AG04450 (cell line): ENCODE results near the gene THRB. TPM values are rescaled to one million over a fixed set of nuclear protein-coding genes. Genes with fewer than 3 reads are reported as not detected.
A peak's percentile ranks its signal among the peaks of the same experiment; 100 is the strongest.

ENCODE experiments used
- CTCF ChIA-PET: fragments of 300-600, 350-600 bp; formaldehyde crosslinking; extraction: SDS; loops from one replicate; lab custom pipeline; 2022; ENCODE audit warnings: antibody characterized with exemption, inconsistent platforms; lab: Charles Lee
- POLR2A ChIA-PET: fragments of 350-600 bp; formaldehyde crosslinking; extraction: SDS; loops from one replicate; lab custom pipeline; 2021; ENCODE audit warnings: antibody characterized with exemption, inconsistent platforms; lab: Yijun Ruan, JAX
- DNase-seq: peaks from one replicate; pipeline ENCODE4 v3.0.0-alpha.2; 2011; ENCODE audit warnings: low read depth, low spot score
- H3K27ac ChIP-seq: one replicate; pipeline ENCODE4 v1.5.1; 2012; ENCODE audit warnings: low read depth, low read length, control low read depth
- H3K27me3 ChIP-seq: one replicate; pipeline ENCODE4 v1.6.0; 2012; ENCODE audit warnings: low read length; ENCODE audit not compliant: control insufficient read depth, insufficient read depth
- H3K4me3 ChIP-seq: 2 replicates; pipeline ENCODE4 v1.5.1; 2011; ENCODE audit warnings: mild to moderate bottlenecking, low read depth, low read length, control low read depth
- H3K9me3 ChIP-seq: 2 replicates; pipeline ENCODE4 v1.5.1; 2012; ENCODE audit warnings: low read length; ENCODE audit not compliant: control insufficient read depth, insufficient read depth
- polyA plus RNA-seq: library from polyadenylated mRNA; depleted of rRNA; stranded (reverse); fragments of >200 nt; gene quantifications from 2 replicates; pipeline ENCODE4 v1.2.3, GENCODE V29; 2011
- TF ChIP-seq, protein P1 (sequence below): IDR thresholded peaks from 2 replicates; pipeline ENCODE4 v1.5.1; 2011; ENCODE audit warnings: low read depth, low read length, control low read depth, inconsistent platforms

The THRB gene
- polyA plus RNA-seq, 1 experiment = 0.02 TPM

DNA sequence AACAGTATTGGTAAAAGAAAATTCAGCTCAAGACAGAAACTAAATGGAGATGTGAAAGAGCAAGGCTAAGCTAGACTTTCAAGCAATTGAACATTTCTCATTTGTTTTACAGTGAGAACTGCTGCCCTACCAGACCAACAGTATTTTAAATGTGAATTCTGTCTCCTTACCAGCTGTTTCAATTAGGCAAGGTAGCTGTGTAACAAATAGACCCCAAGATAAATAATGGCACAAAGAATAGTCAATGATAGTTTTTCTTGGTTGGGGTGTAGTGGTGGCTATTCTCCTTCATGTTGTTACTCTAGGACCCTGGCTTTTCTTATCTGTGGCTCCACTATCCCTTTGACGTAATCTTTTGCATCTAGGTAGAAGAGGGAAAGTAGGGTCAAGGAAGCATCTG is 30.4 kb upstream of the THRB start:
- POLR2A ChIA-PET = no interaction called here
- Histone ChIP-seq H3K27ac (no peak overlapping the region), H3K4me3 (no peak overlapping the region), H3K27me3 (peaks cover 21% of the 10 kb centered on the region), H3K9me3 (no peaks in the 10 kb centered on the region)
- CTCF ChIA-PET = no interaction called here
- TF ChIP-seq, protein P1, sequence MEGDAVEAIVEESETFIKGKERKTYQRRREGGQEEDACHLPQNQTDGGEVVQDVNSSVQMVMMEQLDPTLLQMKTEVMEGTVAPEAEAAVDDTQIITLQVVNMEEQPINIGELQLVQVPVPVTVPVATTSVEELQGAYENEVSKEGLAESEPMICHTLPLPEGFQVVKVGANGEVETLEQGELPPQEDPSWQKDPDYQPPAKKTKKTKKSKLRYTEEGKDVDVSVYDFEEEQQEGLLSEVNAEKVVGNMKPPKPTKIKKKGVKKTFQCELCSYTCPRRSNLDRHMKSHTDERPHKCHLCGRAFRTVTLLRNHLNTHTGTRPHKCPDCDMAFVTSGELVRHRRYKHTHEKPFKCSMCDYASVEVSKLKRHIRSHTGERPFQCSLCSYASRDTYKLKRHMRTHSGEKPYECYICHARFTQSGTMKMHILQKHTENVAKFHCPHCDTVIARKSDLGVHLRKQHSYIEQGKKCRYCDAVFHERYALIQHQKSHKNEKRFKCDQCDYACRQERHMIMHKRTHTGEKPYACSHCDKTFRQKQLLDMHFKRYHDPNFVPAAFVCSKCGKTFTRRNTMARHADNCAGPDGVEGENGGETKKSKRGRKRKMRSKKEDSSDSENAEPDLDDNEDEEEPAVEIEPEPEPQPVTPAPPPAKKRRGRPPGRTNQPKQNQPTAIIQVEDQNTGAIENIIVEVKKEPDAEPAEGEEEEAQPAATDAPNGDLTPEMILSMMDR = no peak
- DNase-seq = no peak

DNA sequence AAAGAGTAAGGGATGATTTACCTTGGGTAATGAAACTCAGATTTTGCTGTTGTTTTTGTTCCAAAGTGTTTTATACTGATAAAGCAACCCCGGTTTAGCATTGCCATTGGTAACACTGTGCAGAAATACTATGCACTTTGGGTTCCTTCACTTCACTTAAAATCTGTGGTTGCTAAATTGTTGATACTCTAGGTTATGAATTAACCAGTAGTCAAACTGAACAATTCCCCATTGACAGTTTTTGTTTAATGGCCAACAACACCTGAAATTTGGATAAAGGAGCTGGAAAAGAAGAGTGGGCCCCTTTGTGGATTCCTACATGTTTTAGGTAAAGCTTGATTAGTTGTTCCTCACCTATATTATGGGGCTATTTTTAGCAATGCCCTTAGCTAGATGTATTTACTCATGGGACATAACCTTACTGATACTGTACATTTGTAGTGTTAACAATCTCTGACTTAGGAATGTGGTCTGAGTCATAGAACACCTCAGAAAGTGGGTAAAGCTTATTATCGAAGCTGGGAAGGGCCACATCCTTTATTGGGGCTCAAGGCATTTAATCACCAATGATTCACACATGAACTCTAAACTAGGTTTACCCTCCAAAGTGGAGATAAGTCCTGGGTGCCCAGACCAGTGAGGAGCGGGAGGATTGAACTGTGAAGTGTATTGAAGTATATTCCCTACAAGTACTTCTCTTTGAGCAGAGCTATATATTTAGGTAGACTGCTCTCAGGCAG is 29.5 kb upstream of the THRB start:
- POLR2A ChIA-PET = no interaction called here
- no peak for DNase-seq

DNA sequence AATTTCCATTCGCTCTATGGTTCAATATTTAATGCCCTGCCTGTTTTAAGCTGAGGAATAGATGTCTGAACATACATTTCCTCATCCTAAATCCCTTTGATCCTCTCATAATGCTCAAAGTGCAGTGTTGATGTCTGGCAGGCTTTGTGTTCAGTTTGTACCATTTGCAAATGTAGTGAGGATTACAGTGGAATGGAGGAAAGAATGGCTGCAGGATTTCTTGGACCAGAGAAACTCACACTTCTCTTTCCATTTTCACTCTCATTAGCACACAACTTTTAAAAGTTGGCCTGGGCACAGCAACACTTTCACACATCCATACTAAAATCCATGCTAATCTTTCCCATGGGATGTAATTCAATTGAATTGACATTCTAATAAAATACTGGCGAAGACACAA is 28.6 kb upstream of the THRB start:
- DNase-seq = no peak
- TF ChIP-seq, protein P1 = no peak
- Histone ChIP-seq H3K27me3 (peaks cover 22% of the 10 kb centered on the region), H3K9me3 (no peaks in the 10 kb centered on the region), H3K4me3 (no peak overlapping the region), H3K27ac (no peak overlapping the region)
- POLR2A ChIA-PET = no interaction called here
- CTCF ChIA-PET = no interaction called here

More for the DNA sequence above, 29.5 kb upstream of the THRB start:
- no peak overlapping the region for H3K4me3 ChIP-seq
- no peak overlapping the region for H3K27ac ChIP-seq
- H3K27me3 ChIP-seq = peaks cover 22% of the 10 kb centered on the region
- TF ChIP-seq, protein P1 = no peak
- CTCF ChIA-PET = no interaction called here
- H3K9me3 ChIP-seq = no peaks in the 10 kb centered on the region

GRCh38 chr3:24522146-24522579 is 27.5 kb upstream of the THRB start:
- CTCF ChIA-PET = no interaction called here

More at GRCh38 chr3:24522146-24522579, 27.5 kb upstream of the THRB start:
- no peak overlapping the region for H3K27ac ChIP-seq
- H3K9me3 ChIP-seq = no peaks in the 10 kb centered on the region
- H3K27me3 ChIP-seq = peaks cover 22% of the 10 kb centered on the region
- peak overlapping the region; percentile 10; the same call in 1 of the 2 replicates for H3K4me3 ChIP-seq
- DNase-seq = no peak
- POLR2A ChIA-PET = no interaction called here
- TF ChIP-seq, protein P1 = no peak
